SJCRH30 (cell line): ENCODE results near the gene BCL11B. TPM values are rescaled to one million over a fixed set of nuclear protein-coding genes. Genes with fewer than 3 reads are reported as not detected.
A peak's percentile ranks its signal among the peaks of the same experiment; 100 is the strongest.

Experiments
- DNase-seq, 2 experiments: peaks; one replicate each; pipeline ENCODE4 v3.0.0-alpha.2; 2015 to 2020
- H3K27ac ChIP-seq: fragments of 250-450 bp; sonication (Bioruptor Pico); 2 replicates; pipeline ENCODE4 v1.5.1; 2020; ENCODE audit warnings: mild to moderate bottlenecking, moderate library complexity
- H3K27me3 ChIP-seq: fragments of 250-450 bp; sonication (Bioruptor Pico); 2 replicates; pipeline ENCODE4 v1.5.1; 2020; ENCODE audit warnings: mild to moderate bottlenecking, moderate library complexity
- H3K36me3 ChIP-seq: fragments of 250-450 bp; sonication (Bioruptor Pico); 2 replicates; pipeline ENCODE4 v1.5.1; 2020; ENCODE audit warnings: mild to moderate bottlenecking, moderate library complexity
- H3K4me1 ChIP-seq: fragments of 250-450 bp; sonication (Bioruptor Pico); 2 replicates; pipeline ENCODE4 v1.5.1; 2020; ENCODE audit warnings: mild to moderate bottlenecking, moderate library complexity
- H3K4me3 ChIP-seq: fragments of 250-450 bp; sonication (Bioruptor Pico); 2 replicates; pipeline ENCODE4 v1.5.1; 2020; ENCODE audit warnings: mild to moderate bottlenecking, moderate library complexity
- H3K9me3 ChIP-seq: fragments of 250-450 bp; sonication (Bioruptor Pico); replicated peaks from 2 replicates; pipeline ENCODE4 v1.5.1; 2020; ENCODE audit warnings: mild to moderate bottlenecking, moderate library complexity
- total RNA-seq: library from RNA; depleted of rRNA; stranded (reverse); fragments of >200 nt; shearing (Covaris generic); gene quantifications from 2 replicates; pipeline ENCODE4 v1.2.3, GENCODE V29; 2014

BCL11B gene
- total RNA-seq, 1 experiment from 2014 or later, result 2.2 TPM

DNA sequence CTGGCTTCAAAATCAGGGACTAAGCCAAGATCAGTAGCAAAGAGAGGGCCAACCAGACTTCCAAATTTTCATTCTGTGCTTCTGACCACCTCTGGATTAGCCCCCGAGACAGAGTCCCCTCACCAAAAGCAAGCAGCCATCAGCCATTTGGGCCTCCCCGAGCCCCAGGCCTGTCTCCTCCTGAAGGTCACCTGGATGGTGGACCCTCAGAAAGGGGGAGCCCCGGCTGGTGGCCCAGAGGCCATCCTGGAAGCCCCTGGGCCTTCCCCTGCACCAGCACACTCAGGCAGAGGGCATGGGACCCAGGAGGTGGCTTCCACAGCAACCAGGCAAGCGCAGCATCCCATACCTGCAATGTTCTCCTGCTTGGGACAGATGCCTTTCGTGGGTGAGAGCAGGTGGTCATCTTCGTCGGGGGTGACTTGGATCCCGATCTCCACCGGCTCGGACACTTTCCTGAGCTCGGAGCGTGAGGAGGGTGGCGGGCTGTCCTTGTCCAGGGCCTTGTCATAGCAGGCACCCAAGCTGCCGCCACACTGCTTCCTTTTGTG lies 14.8 kb downstream of the BCL11B start:
- Histone ChIP-seq H3K9me3 (no peaks in the 10 kb centered on the region), H3K4me3 (no peak overlapping the region), H3K27me3 (no peaks in the 10 kb centered on the region), H3K27ac (no peak overlapping the region), H3K4me1 (peaks cover 3% of the 10 kb centered on the region; the same call in 1 of the 2 replicates), H3K36me3 (no peaks in the 10 kb centered on the region)
- DNase-seq, result no peak

DNA sequence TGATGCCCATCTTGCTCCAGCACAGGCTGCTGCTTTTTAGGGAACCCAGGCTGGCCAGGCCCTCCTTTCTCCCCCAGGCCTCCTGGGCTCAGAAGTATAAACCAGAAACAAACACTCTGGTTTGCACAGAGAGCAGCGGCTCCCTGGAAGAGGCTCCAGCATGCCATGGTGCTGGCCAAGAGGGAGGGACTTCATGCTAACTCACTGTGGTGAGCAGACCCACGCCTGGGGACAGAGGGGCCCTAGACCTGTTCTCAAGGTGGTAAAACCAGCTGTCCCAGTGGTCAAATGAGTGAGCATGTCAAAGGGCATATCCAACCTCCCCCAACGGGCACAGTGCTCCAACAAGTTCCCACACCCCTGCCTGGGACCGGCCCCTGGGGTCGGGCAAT lies 15.5 kb downstream of the BCL11B start:
- no peaks in the 10 kb centered on the region for H3K27me3 ChIP-seq
- no peak overlapping the region for H3K27ac ChIP-seq
- peaks cover 3% of the 10 kb centered on the region; the same call in 1 of the 2 replicates for H3K4me1 ChIP-seq
- H3K36me3 ChIP-seq, result no peaks in the 10 kb centered on the region
- no peaks in the 10 kb centered on the region for H3K9me3 ChIP-seq
- DNase-seq, result no peak
- H3K4me3 ChIP-seq, result no peak overlapping the region

DNA sequence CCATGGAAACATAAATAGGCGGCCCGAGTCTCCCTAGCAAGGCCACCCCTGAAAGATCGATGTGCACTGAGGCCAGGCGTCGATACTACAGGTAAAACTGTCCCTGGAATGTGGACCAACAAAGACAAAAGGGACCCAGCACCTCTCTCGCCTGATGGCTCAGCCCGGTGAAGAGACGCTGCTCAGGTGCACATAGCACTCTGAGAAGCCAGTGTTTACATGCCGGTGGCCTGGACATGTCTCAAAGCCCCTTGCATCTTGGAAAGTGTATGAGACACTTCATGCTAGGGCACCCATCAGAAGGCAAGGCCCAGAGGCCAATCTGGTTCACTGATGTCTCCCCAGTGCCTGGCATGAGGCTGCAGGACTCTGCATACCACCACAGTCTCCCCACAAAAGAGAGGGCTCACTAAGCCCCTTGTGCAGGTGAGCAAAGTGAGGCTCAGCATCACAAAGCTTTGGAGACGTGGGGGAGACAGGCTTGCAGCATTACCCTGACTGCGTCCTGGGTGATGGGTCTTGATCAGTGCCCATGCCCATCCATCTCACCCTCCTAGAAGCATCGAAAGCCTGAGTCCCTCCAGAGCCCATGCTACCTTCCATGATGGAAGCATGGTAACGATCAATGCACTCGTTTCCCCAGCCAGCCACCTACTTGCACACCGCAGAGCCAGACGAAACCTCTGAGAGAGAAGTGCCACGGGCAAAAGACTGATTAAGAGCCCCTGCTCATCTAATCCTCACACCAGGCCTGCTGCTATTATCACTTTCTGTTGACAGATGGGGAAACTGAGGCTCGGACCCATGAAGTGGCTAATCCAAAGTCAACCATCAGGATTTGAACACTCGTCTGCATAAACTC lies 16.1 kb downstream of the BCL11B start:
- H3K4me1 ChIP-seq, result peaks cover 3% of the 10 kb centered on the region; the same call in 1 of the 2 replicates
- DNase-seq, result no peak
- no peaks in the 10 kb centered on the region for H3K36me3 ChIP-seq
- no peaks in the 10 kb centered on the region for H3K9me3 ChIP-seq
- H3K27ac ChIP-seq, result no peak overlapping the region
- H3K4me3 ChIP-seq, result no peak overlapping the region
- no peaks in the 10 kb centered on the region for H3K27me3 ChIP-seq

DNA sequence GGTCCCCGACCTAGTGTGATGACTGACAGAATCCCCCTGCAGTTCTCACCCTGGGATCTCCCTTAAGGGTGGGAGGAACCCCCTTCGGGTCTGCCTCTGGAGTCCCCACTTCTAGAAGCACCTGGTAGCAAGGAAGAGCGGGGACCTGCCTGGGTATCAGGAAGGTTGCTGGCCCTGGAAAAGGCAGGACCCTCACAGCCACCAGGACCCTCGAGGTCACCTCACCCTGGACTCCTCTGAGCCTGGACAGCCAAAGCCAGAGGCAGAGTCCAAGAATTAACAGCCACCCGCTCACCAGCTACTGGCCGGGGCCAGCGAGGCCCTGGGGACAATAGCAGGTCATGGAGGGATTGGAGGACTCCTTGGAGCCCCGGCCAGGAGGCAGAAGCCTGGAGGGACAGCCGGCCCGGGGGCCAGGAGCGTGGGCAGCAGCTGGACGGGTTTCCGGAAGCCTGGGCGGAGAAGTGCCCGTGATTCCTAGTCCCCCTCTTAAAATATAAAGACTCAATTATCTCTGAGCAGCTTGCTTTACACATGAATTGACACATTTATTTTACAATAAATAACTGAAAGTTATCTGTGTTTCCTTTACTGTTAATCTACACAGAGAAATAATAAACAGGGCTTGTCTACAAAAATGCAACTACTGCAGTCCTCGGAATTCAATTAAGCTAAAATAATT lies 17.5 kb downstream of the BCL11B start:
- no peaks in the 10 kb centered on the region for H3K36me3 ChIP-seq
- no peaks in the 10 kb centered on the region for H3K9me3 ChIP-seq
- H3K27me3 ChIP-seq, result no peaks in the 10 kb centered on the region
- peaks cover 3% of the 10 kb centered on the region; the same call in 1 of the 2 replicates for H3K4me1 ChIP-seq
- no peak overlapping the region for H3K27ac ChIP-seq
- DNase-seq, result peak; percentile 34 to 52
- H3K4me3 ChIP-seq, result no peak overlapping the region

DNA sequence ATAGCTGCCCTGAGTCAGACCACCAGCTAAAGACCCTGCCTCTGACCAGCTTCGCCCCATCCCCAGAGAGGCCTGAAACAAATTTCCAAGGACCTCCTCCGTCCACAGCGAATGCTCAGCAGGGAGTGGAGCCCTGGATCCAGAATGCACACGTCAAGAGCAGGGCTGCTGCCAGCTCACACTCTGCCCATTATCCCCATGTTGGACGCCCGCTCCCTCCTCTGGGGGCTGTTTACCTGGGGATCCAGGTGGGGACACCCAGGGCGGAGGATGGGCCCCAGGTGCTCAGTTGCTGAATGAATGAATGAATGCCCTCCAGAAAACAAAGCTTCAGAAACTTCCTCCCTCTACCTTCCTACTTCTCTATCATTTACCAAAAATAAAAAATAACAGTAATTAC lies 18.1 kb downstream of the BCL11B start:
- H3K9me3 ChIP-seq, result no peaks in the 10 kb centered on the region
- no peak overlapping the region for H3K4me3 ChIP-seq
- no peaks in the 10 kb centered on the region for H3K36me3 ChIP-seq
- H3K4me1 ChIP-seq, result peaks cover 8% of the 10 kb centered on the region
- DNase-seq, result no peak
- H3K27me3 ChIP-seq, result no peaks in the 10 kb centered on the region
- H3K27ac ChIP-seq, result no peak overlapping the region

DNA sequence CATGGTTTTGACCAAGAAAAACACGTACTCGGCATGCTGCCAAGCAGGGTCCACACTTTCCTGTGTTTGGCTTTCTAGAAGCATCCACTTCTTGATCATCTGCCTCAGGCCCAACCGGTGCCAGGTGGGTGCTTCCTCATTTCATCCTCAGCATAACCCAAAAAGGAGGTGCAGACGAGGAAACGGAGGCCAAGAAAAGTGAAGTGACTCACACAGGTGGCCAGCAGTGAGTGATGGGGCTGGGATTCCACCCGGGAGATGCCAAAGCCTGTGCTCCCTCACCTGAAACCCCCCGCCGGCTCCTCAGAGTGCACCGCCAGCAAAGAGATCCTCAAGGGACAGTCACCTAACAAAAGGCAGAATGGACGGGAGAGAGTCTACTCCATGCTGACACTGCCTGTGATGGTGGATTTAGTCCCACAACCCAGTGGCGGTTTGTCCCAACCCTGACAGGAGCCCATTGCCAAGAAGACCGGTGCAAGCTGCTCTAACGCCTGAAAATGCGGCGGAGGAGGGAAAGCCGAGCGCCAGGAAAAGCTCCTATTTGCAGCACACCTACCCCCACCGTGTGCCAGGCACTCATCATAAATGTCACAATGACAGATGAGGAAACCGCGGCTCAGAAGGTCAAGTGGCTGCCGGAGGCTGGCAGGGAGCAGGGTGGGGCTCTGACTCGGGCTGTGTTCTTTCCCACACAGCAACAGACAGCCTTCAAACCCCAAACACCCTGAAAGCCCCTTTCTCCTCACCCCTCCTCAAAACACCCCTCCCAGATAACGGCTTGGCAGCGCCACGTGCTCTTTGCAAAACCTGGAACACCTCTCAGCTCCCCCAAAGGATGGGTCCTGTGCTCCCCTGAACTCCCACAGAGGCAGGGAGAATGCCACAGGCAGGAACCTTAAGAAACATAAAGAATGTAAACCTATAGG lies 18.8 kb downstream of the BCL11B start:
- no peak for DNase-seq
- H3K36me3 ChIP-seq, result no peaks in the 10 kb centered on the region
- no peak overlapping the region for H3K27ac ChIP-seq
- peaks cover 15% of the 10 kb centered on the region for H3K4me1 ChIP-seq
- H3K4me3 ChIP-seq, result no peak overlapping the region
- no peaks in the 10 kb centered on the region for H3K9me3 ChIP-seq
- H3K27me3 ChIP-seq, result no peaks in the 10 kb centered on the region

DNA sequence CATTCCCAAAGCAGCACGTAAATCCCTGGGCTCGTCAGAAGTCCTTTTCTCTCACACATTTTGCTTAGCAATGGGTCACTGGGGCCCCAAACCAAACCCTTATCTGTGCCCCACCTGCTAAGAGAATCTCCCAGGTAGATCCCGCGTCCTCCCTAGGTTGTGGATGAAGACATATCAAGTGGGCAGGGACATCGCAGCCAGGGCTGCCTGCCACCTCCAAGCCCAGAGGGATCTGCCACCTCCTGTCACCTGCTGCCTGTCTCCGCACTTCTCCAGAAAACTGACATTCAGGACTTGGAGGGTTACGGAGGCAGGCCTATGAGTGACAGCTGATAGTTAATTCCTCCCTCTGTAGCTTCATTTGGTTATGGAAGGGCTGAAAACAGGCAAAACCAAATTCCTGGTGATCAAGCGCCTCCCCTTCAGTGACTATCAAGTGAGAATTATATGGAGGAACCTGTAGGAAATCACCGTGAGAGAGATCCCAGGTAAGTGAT lies 19.5 kb downstream of the BCL11B start:
- DNase-seq, result no peak
- Histone ChIP-seq H3K27ac (no peak overlapping the region), H3K36me3 (no peaks in the 10 kb centered on the region), H3K4me3 (no peak overlapping the region), H3K4me1 (peaks cover 22% of the 10 kb centered on the region), H3K9me3 (no peaks in the 10 kb centered on the region), H3K27me3 (no peaks in the 10 kb centered on the region)

DNA sequence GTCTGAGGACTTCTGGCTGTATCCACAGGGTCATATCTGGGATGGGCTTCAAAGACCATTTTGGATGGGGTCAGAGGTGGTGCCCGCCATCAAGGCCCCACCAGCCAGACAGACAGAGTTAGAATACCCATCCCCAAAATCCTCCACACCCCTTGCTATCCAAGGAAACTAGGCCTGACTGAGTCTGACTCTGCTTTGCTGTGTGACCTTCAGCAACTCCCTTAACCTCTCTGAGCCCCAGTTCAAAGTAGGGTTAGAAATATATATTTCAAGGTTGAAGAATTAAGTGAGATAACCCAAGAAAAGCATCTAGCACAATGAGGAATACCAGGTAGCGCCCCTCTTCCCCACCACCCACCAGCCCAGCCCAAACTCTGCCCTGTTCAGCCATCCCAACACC lies 20.3 kb downstream of the BCL11B start:
- no peak overlapping the region for H3K4me3 ChIP-seq
- no peaks in the 10 kb centered on the region for H3K9me3 ChIP-seq
- H3K36me3 ChIP-seq, result no peaks in the 10 kb centered on the region
- DNase-seq, result no peak
- no peak overlapping the region for H3K27ac ChIP-seq
- peaks cover 27% of the 10 kb centered on the region for H3K4me1 ChIP-seq
- H3K27me3 ChIP-seq, result no peaks in the 10 kb centered on the region

DNA sequence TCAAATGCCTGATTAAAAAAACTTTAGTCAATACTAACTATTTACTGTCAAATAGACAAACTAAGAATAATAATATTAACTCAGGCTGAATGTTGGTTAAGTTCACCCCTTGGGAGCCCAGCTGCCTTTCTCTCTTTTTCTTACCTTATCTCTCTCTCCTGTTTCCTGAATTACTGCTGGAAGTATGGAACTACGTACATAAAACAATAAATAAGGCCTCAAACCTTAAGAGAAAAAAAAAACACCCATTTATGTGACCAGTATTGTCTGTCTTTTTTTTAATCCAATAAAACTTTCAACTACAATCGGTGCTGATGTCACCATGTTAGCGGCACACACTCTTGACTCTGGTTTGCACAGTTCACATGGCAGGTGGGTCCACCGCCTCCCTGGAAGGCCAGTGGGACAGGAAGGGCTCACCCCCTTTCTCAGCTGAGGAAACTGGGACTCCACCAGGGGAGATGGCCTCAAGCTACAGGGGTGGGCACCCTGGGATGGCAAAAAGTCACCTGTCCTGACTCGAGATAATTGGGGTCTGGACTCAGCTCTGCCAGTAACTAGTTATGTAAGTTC lies 21.3 kb downstream of the BCL11B start:
- H3K27ac ChIP-seq, result no peak overlapping the region
- no peaks in the 10 kb centered on the region for H3K27me3 ChIP-seq

DNA sequence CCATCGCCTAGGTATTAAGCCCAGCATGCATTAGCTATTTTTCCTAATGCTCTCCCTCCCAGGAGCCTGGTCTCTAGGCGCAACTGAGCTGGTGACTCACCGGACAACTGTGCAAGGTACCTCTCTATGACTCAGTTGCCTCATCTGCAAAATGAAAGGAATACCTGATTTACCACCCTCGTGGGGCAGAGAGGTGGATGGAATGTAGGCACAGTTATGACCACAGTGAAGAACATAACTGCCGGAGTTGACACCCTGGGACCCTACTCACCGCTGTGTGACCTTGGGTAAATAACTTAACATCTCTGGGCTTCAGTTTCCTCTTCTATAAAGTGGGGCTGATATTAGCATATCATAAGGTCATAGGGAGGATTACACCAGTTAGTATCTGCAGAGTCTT lies 22.6 kb downstream of the BCL11B start:
- no peaks in the 10 kb centered on the region for H3K9me3 ChIP-seq
- no peak overlapping the region for H3K4me3 ChIP-seq
- H3K27ac ChIP-seq, result no peak overlapping the region
- H3K27me3 ChIP-seq, result no peaks in the 10 kb centered on the region
- no peak for DNase-seq
- H3K36me3 ChIP-seq, result no peaks in the 10 kb centered on the region
- H3K4me1 ChIP-seq, result peaks cover 27% of the 10 kb centered on the region

More for the DNA sequence above, 21.3 kb downstream of the BCL11B start:
- Histone ChIP-seq H3K4me3 (no peak overlapping the region), H3K36me3 (no peaks in the 10 kb centered on the region), H3K4me1 (peaks cover 27% of the 10 kb centered on the region), H3K9me3 (no peaks in the 10 kb centered on the region)
- DNase-seq, result no peak

DNA sequence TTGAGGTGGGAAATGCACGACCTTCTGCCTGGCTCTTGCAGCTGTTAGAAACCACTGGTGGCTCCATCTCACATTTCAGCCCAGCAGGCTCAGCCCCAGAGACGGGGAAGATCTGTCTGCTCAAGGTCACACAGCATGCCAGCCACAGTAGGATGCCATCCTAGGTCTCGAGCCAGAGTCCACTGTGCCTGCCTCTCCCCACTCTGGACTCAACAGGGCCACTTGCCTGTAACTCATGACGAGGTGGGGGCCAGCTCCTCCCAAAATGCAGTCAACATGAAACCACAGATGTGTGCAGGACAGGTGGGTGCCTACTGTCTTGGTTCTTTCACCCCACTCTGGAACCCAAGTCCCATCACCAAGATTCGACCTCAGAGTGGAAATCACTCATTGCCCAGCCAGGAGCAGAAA lies 23.2 kb downstream of the BCL11B start:
- Histone ChIP-seq H3K36me3 (no peaks in the 10 kb centered on the region), H3K4me3 (no peak overlapping the region), H3K9me3 (no peaks in the 10 kb centered on the region), H3K4me1 (peaks cover 31% of the 10 kb centered on the region), H3K27ac (peak overlapping the region; percentile 98), H3K27me3 (no peaks in the 10 kb centered on the region)
- DNase-seq, result peak; percentile 52 to 74

DNA sequence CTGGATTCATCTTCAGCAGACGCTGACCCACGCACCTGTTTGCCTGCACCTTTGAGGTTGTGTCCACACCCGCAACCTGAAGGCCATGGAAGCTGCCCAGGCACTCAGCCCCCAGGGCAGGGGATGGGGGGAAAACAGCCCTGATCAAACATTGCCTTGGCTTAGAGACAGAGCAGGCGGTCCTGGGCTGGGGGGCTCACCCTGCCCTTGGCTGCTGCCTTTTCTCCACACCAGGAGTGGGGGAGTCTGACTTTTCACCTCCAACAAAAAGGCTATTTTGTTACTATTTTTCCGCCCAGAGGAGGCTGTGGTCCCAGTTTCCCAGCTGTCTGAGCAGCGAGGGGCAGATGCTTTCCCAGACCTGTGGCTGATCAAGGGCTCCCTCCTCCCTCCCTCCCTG lies 24.2 kb downstream of the BCL11B start:
- Histone ChIP-seq H3K27ac (peak overlapping the region; percentile 98), H3K4me1 (peaks cover 31% of the 10 kb centered on the region), H3K36me3 (no peaks in the 10 kb centered on the region), H3K27me3 (no peaks in the 10 kb centered on the region), H3K9me3 (no peaks in the 10 kb centered on the region), H3K4me3 (no peak overlapping the region)
- peak; percentile 17 to 49 for DNase-seq

DNA sequence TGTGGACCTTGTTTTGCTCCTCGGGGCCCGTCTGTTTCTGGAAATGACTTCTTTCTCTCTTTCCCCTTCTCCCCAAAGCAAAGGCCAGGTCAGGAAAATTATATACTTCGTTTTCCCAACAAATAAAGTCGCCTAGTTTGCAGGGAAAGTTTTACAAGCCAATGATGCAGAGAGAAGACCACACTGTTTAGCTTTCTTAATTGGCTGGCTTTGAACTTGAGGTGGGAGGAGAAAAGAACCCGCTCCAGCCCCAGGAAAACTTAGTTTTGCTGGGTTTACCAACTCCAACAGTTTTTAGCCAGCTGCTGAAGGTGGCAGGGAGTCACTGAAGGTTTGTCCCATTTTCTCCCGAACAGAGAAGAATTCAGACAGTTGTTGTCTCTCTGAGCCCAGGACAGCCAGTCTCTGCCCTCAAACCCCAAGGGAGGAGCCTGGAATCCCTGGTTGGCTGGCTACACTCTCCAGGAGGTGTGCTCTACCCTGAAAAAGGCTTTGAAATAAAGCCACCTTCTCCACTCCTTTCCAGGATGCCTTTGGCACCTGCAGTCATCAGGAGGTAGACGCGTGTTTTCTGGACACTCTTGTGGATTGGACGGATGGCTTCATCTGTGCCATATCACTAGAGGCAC lies 24.8 kb downstream of the BCL11B start:
- Histone ChIP-seq H3K4me1 (peaks cover 31% of the 10 kb centered on the region), H3K9me3 (no peaks in the 10 kb centered on the region), H3K36me3 (no peaks in the 10 kb centered on the region), H3K4me3 (peak overlapping the region; percentile 63), H3K27ac (peak overlapping the region; percentile 98), H3K27me3 (no peaks in the 10 kb centered on the region)
- DNase-seq, result peak; percentile 66 to 81
